Transverse colon (tissue), 3 donors: ENCODE results near the gene ZDHHC14.
"Not testable (repeated sequence)": the region's sequence is repeated elsewhere in the genome, so short reads cannot be mapped to it uniquely, and the experiment has no call there.

Source experiments
- CTCF ChIP-seq, 5 experiments: fragments of 200-600 bp in 3 of 5; fragments of 450-650 bp in 2 of 5; sonication (generic) in 3 of 5; IDR thresholded peaks; 1 replicate in 2 of 5; 2 replicates in 3 of 5; pipeline ENCODE4 v1.5.1; 2016 to 2017; ENCODE audit warnings: antibody characterized with exemption in 5 of 5, inconsistent platforms in 3 of 5, mild to moderate bottlenecking in 2 of 5, moderate library complexity in 1 of 5
- EP300 ChIP-seq: sonication (generic); formaldehyde crosslinking; IDR thresholded peaks from one replicate; pipeline ENCODE4 v1.6.1; 2017; ENCODE audit warnings: antibody characterized with exemption, low read depth
- POLR2A ChIP-seq: fragments of 450-650 bp; IDR thresholded peaks from one replicate; pipeline ENCODE4 v1.6.1; 2016; ENCODE audit warnings: antibody characterized with exemption, mild to moderate bottlenecking, moderate library complexity

GRCh38 chr6:157408427-157408826, 27.4 kb downstream of the ZDHHC14 start:
- TF ChIP-seq POLR2A; CTCF (IDR thresholded peaks at IDR 0.05); EP300: not testable (repeated sequence)
